Endothelial cell of umbilical vein (primary cell): ENCODE data around the gene LZTS2.

Source experiments
- CTCF ChIP-seq, 2 donors: IDR thresholded peaks; 1 replicate in 1 of 2; 2 replicates in 1 of 2; pipeline ENCODE4 v1.5.1; 2011; ENCODE audit warnings: low read length in 2 of 2, mild to moderate bottlenecking in 2 of 2, moderate library complexity in 2 of 2, control low read depth in 1 of 2, inconsistent platforms in 1 of 2, low read depth in 1 of 2; ENCODE audit not compliant: insufficient read depth in 1 of 2; ENCODE audit errors: extremely low read depth in 1 of 2
- EZH2 ChIP-seq: IDR thresholded peaks from 2 replicates; pipeline ENCODE4 v1.6.1; 2012; ENCODE audit warnings: borderline replicate concordance, low read depth, mild to moderate bottlenecking, moderate library complexity, low read length, inconsistent platforms; ENCODE audit not compliant: severe bottlenecking
- FOS ChIP-seq: IDR thresholded peaks from 2 replicates; pipeline ENCODE4 v1.6.1; 2011; ENCODE audit warnings: mild to moderate bottlenecking, low read length, moderate library complexity, borderline replicate concordance; ENCODE audit not compliant: insufficient read depth
- GATA2 ChIP-seq: IDR thresholded peaks from 2 replicates; pipeline ENCODE4 v1.7.0; 2011; ENCODE audit warnings: low read depth, mild to moderate bottlenecking, moderate library complexity, mixed read lengths, low read length; ENCODE audit not compliant: insufficient read length, insufficient read depth
- JUN ChIP-seq: IDR thresholded peaks from 2 replicates; pipeline ENCODE4 v1.6.1; 2011; ENCODE audit warnings: borderline replicate concordance, low read depth; ENCODE audit not compliant: insufficient read length, insufficient read depth
- MYC ChIP-seq: IDR thresholded peaks from one replicate; pipeline ENCODE4 v1.6.1; 2011; ENCODE audit warnings: mild to moderate bottlenecking, low read depth, low read length
- POLR2A ChIP-seq: IDR thresholded peaks from 2 replicates; pipeline ENCODE4 v1.6.1; 2012; ENCODE audit warnings: low read depth, mild to moderate bottlenecking, control low read depth, low read length
- POLR2AphosphoS5 ChIP-seq: IDR thresholded peaks from 2 replicates; pipeline ENCODE4 v1.6.1; 2012; ENCODE audit warnings: low read depth, mild to moderate bottlenecking, control low read depth, low read length, moderate library complexity; ENCODE audit not compliant: insufficient read depth
- TF ChIP-seq, protein P1 (sequence below): IDR thresholded peaks from 2 replicates; pipeline ENCODE4 v1.6.1; 2011; ENCODE audit not compliant: insufficient read depth, insufficient read length

DNA sequence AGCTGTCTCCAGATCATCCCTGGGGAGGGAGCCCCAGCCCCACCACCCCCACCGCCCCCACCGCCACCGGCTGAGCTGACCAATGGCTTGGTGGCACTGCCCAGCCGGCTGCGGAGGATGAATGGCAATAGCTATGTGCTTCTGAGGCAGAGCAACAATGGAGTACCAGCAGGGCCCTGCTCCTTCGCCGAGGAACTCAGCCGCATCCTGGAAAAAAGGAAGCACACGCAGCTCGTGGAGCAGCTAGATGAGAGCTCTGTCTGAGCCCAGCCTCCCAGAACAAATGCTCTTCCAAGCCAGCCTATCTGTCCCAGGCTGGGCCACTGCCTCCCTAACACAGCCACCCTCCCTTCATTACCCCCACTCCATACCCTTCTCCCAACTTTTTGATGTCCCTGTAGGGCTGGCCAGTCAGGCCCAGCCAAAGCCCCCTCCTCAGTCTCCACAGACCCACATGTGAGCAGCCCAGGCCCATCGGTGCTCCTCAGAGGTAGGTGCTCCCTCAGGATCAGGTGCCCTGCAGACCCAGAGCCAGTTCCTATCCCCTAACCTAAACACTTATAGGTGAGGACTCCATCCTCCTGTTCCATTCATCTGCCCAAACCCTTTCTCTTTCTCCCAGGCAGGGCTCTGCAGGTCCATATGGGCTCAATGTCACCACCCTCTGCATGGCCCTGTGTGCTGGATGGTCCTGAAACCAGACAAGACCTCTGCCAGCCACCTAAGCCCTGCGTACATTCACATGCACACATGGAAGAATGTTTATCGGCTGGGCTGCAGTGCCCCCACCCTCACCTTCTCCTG is 15.5 kb upstream of the LZTS2 start:
- TF ChIP-seq CTCF (IDR thresholded peaks at IDR 0.05; ENCODE audit: extremely low read depth in 1 of 2, insufficient read depth in 1 of 2, low read depth in 1 of 2, low read length in 2 of 2): no peak
- TF ChIP-seq POLR2AphosphoS5: no peak
- TF ChIP-seq GATA2: no peak
- TF ChIP-seq POLR2A: no peak
- TF ChIP-seq JUN: no peak
- no peak for TF ChIP-seq MYC
- no peak for TF ChIP-seq EZH2
- TF ChIP-seq, protein P1, sequence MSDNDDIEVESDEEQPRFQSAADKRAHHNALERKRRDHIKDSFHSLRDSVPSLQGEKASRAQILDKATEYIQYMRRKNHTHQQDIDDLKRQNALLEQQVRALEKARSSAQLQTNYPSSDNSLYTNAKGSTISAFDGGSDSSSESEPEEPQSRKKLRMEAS: no peak
- TF ChIP-seq FOS: no peak
